Activated CD4-positive, alpha-beta T cell treated with anti-CD3 and anti-CD28 coated beads for 1 hour (primary cell): ENCODE measurements around the gene CSTF1.
A peak's percentile ranks its signal among the peaks of the same experiment; 100 is the strongest.

Experiments
- DNase-seq: peaks from one replicate; pipeline ENCODE4 v3.0.0-alpha.2; 2020

The CSTF1 gene

GRCh38 chr20:56430957-56431356, 38.5 kb downstream of the CSTF1 start:
- no peak for DNase-seq

GRCh38 chr20:56431471-56431870, 39.0 kb downstream of the CSTF1 start:
- no peak for DNase-seq

DNA sequence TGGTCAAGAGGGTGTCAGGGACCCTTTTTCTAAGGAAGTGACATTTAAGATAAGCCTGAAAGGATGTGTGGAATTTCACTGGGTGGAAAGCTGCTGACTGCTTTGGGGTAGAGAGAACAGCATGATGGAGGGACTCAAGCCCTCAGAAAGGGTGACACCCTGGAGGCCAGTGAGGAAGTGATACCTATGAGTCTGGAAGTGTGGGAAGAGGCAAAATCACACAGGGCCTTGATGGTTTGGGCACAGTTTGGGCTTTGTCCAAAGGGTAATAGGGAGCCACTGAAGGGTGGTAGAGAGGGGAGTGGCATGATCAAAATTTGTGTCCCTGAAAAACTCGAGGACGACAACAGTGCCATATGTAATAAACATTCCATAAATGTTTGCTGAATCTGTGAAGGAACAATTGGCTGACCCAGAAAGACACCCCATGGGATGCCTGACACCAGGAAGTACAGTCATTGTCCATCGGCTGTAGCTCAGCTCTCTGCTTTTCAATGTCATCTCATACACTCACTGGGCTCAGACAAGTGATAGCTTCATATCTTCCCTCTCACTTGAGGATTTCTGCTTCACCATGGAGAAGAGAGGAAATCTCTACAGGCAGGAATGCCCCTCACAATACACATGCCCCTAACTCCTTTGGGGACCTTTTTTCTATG, 40.9 kb downstream of the CSTF1 start:
- DNase-seq = no peak

GRCh38 chr20:56433880-56434255, 41.4 kb downstream of the CSTF1 start:
- DNase-seq = no peak

GRCh38 chr20:56437196-56437960, 44.9 kb downstream of the CSTF1 start:
- DNase-seq = no peak

DNA sequence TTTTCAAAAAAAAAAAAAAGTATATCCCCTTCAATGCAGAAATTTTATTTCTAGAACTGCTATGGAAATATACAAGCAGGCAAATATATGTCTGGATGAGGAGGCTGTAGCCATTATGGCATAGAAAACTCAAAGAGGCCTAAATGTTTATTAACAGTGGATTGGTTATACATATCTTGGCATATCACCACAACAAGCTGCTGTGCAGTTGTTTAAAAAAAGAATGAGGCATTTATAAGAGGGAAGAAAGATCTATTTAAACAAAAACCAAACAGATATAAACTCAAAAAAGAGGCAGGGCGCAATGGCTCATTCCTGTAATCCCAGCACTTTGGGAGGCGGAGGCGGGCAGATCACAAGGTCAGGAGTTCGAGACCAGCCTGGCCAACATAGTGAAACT, 45.8 kb downstream of the CSTF1 start:
- no peak for DNase-seq

- DNase-seq = no peak
Measured at GRCh38 chr20:56439771-56440291, 47.4 kb downstream of the CSTF1 start.

- peak; percentile 24 for DNase-seq
Measured at GRCh38 chr20:56440346-56441007, 48.0 kb downstream of the CSTF1 start.

GRCh38 chr20:56442389-56443365, 50.2 kb downstream of the CSTF1 start:
- DNase-seq = no peak

DNA sequence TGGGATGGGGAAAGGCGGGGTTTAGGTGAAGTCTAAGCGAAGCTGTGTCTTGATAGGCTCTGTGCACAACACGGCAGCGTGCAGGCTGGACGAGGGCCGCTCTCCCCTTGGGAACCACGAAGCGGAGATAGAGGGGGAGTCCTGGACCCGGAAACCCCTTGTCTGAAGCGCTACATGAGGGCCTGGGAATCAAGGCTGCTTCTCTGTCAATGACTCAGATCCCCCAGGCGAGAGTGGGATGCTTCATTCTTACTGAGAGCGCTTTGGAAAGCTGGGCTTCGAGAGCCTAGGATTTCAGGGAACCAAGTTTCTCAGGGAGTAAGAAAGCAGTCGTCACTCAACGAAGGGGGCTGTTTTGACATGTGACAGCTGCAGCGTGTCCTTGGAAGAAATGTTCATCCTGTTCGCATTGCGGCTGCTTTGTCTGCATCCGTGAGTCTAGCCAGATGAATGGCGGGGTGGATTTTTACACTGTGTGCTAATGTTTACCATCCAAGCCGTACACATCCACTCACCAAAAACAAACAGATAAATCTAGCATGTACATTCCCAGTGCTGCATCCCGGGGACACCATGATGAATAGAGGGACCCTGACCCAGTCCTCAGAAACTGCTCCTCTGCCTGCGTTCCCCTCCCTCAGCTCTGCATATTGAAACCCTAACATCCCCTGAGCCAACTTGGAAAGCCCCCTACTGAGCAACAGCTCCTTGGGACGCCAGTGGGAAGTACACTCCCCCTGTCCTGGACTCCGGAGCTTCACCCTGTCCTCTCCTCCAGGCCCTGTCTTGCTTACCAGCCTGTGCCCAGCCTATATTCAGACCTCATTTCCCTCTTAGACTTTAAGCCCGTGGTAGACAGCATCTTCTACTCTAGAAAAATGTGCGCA, 51.5 kb downstream of the CSTF1 start:
- no peak for DNase-seq

DNA sequence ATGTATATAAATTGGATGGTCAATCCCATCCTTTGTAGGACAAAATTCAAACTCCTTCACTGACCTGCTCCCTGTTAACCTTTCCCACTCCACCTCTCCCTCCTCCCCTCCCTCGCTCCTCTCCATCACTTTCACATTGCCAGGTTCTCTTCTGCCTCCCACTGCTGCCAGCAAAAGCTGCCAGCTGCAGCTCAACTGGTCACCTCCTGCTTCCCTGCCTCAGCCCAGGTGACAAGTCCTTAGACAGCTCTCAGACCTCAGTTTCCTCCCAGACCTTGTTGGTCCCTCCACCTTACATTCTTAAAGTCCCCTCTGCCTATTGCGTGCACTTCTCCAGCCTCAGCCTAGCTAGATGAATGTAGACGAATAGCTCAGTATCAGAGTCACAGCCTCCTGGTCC, 52.7 kb downstream of the CSTF1 start:
- DNase-seq = no peak

- DNase-seq = no peak
Measured at GRCh38 chr20:56445540-56445939, 53.1 kb downstream of the CSTF1 start.

- DNase-seq = no peak
Measured at GRCh38 chr20:56447227-56447626, 54.8 kb downstream of the CSTF1 start.

DNA sequence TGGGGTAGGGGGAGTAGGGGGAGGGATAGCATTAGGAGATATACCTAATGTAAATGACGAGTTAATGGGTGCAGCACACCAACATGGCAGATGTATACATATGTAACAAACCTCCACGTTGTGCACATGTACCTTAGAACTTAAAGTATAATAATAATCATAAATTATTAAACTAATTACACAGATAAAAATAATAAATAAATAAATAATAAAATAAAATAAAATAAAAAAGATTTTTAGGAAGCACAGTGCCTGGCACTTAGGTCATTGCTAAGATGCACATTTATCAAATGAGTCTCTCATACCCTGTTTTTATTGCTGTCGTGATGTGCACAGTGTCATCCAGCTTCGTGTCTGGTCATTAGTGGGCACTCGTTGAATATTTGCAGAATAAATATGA, 57.0 kb downstream of the CSTF1 start:
- no peak for DNase-seq

DNA sequence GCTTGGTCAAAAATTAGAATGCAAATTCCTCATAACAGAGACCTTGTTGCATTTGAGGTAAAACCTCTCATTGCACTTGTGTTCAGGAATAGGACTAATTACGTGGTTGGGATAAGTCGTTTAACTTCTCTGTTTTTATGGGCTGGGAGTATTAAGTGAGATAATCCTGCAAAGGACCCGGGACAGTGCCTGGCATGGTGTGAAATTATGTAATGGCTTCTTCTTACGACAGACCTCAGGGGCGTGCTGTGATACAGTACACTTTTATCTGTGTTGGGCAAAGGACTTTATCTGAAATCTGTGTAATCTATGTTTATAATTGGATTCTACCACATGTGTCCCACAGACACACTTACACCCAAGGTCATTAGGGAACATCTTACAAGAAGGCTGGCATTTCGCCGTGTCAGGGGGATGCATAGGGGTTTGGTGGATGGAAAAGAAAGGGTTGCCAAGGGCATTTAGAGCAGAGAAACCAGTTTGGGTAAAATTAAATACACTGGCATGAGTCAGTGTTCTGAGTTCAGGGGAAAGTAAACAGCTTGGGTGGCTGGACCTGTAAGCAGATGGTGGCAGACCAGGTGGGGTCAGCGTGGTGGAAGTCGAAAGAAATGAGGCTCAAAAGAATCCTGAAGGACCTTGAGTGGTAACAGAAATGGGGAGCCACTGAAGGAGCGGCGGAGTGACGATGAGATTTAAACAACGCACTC, 58.8 kb downstream of the CSTF1 start:
- DNase-seq = no peak

DNA sequence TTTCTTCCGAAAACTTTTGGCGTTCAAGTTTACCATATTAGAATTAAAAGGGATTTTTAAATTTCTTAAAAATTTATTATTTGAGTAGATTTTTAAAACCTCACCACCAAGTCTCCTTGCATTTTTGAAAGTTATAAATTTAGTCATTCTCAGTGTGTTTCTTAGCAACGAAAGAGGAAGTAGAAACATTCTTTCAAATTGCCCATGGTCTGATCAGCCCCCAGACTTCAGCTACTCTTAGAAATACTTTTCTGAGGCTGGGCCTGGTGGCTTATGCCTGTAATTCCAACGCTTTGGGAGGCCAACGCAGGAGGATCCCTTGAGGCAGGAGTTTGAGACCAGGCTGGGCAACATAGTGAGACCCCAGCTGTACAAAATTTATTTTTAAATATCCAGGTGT, 60.9 kb downstream of the CSTF1 start:
- DNase-seq = no peak

DNA sequence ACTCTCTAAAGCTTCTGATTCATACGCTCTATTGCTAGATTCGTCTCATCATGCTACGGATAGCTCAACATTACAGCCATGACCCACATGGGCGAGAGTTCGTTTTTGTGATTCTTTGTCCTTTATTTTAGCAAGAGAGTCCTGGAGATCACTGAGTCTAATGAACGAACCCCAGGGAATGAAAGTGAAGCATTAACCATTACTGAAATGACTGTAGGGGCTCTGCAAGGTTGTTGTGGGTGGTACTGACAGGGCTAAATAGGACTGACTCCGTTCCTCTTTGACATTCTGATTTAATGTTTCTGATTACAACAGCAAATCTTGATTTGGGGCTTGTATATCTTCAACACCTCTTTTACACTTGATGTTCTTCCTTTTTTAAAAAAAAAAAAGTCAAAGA, 62.3 kb downstream of the CSTF1 start:
- no peak for DNase-seq
